CD8-positive, alpha-beta memory T cell (primary cell): ENCODE measurements around the gene CH25H. TPM values are rescaled to one million over a fixed set of nuclear protein-coding genes. Genes with fewer than 3 reads are reported as not detected.
"Not testable (repeated sequence)": the region's sequence is repeated elsewhere in the genome, so short reads cannot be mapped to it uniquely, and the experiment has no call there.

Experiments
- CTCF ChIA-PET: fragments of 350-600 bp; sonication (Branson Sonifier 250); formaldehyde crosslinking; loops from one replicate; lab custom pipeline; 2021; ENCODE audit warnings: antibody characterized with exemption; lab: Charles Lee
- POLR2A ChIA-PET: fragments of 350-600 bp; sonication (Branson Sonifier 250); formaldehyde crosslinking; loops from one replicate; lab custom pipeline; 2021; ENCODE audit warnings: antibody characterized with exemption; lab: Charles Lee
- DNase-seq, 5 donors: peaks; one replicate each; pipeline versions ENCODE4 v3.0.0 to v3.0.0-alpha.2; 2020 to 2022; ENCODE audit warnings: mixed read lengths in 1 of 5
- H3K27ac ChIP-seq: one replicate; pipeline ENCODE4 v1.7.0; 2013; ENCODE audit warnings: low read depth, mild to moderate bottlenecking, low read length, moderate library complexity
- H3K27me3 ChIP-seq: 2 replicates; pipeline ENCODE4 v1.7.0; 2013; ENCODE audit warnings: low read length, mild to moderate bottlenecking; ENCODE audit not compliant: insufficient read depth, poor library complexity, severe bottlenecking
- H3K36me3 ChIP-seq: 2 replicates; pipeline ENCODE4 v1.7.0; 2013; ENCODE audit warnings: mild to moderate bottlenecking, low read length, moderate library complexity; ENCODE audit not compliant: insufficient read depth
- H3K4me1 ChIP-seq: 2 replicates; pipeline ENCODE4 v1.7.0; 2013; ENCODE audit warnings: mild to moderate bottlenecking, low read length, moderate library complexity; ENCODE audit not compliant: insufficient read depth
- H3K4me3 ChIP-seq: 2 replicates; pipeline ENCODE4 v1.7.0; 2013; ENCODE audit warnings: mild to moderate bottlenecking, low read length
- H3K9me3 ChIP-seq: 2 replicates; pipeline ENCODE4 v1.7.0; 2013; ENCODE audit warnings: mild to moderate bottlenecking, low read length
- H3K27ac Mint-ChIP-seq, 8 donors: one replicate each; pipeline ENCODE4 v1.8.0; 2020 to 2021; ENCODE audit warnings: mixed read lengths in 8 of 8, mild to moderate bottlenecking in 6 of 8, inconsistent platforms in 3 of 8, moderate library complexity in 3 of 8
- H3K27me3 Mint-ChIP-seq, 2 donors: one replicate each; pipeline ENCODE4 v1.8.0; 2020 to 2021; ENCODE audit warnings: mixed read lengths in 2 of 2, mild to moderate bottlenecking in 1 of 2, moderate library complexity in 1 of 2
- H3K36me3 Mint-ChIP-seq, 3 donors: one replicate each; pipeline ENCODE4 v1.8.0; 2020 to 2021; ENCODE audit warnings: mixed read lengths in 3 of 3, inconsistent platforms in 1 of 3, mild to moderate bottlenecking in 1 of 3
- H3K4me1 Mint-ChIP-seq, 3 donors: one replicate each; pipeline ENCODE4 v1.8.0; 2020 to 2021; ENCODE audit warnings: mixed read lengths in 3 of 3, inconsistent platforms in 1 of 3, mild to moderate bottlenecking in 1 of 3
- H3K4me3 Mint-ChIP-seq, 7 donors: one replicate each; pipeline ENCODE4 v1.8.0; 2020 to 2021; ENCODE audit warnings: mixed read lengths in 7 of 7, mild to moderate bottlenecking in 6 of 7, moderate library complexity in 4 of 7, inconsistent platforms in 2 of 7
- H3K9me3 Mint-ChIP-seq, 5 donors: one replicate each; pipeline ENCODE4 v1.8.0; 2020 to 2022; ENCODE audit warnings: mixed read lengths in 5 of 5, mild to moderate bottlenecking in 3 of 5, moderate library complexity in 2 of 5, inconsistent platforms in 1 of 5
- polyA plus RNA-seq: library from polyadenylated mRNA; unstranded; fragments of 300-500 nt; fragmentation: Illumina TruSeq; gene quantifications from one replicate; pipeline ENCODE4 v1.2.3, GENCODE V29; 2021
- total RNA-seq, 2 experiments: library from RNA; stranded (reverse); gene quantifications; one replicate each; pipeline ENCODE4 v1.2.3, GENCODE V29; 2021

The CH25H gene
- total and polyA plus RNA-seq, 3 experiments from 2014 or later, result 0.24 TPM; not detected in 2

DNA sequence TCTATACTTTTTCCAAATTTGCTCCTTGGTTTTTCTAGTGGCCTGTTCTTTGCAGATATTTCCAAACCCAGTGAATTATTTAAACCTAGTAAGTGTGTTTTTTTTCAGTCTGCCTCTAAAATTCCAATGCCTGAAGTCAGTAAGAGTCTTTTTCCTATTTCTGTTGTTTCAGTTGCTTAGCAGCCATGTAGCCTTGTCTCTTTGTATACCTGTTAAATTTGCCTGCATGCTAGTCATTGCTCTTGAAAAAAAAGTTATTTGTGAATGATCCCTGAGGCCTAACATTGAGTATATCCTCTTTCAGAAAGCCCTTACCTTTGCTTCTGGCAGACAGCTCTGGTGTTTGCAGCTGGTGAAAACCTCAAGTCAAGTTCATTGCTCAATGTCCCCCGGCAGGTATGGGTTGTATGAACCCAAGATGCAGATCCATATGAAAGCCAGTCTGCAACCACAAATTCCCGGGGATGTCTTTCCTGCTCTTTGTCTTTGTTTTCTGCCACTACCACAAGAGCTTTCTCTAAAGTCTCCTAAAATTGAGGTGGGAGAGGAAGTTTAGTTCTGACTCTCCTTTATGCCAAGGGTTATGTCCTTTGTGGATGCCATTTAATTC lies 35.7 kb downstream of the CH25H start:
- DNase-seq, result no peak
- H3K9me3 Mint-ChIP-seq, result no peaks in the 10 kb centered on the region
- H3K27ac Mint-ChIP-seq, result no peak overlapping the region
- Histone ChIP-seq H3K4me3 (no peak overlapping the region), H3K9me3 (no peaks in the 10 kb centered on the region), H3K4me1 (no peaks in the 10 kb centered on the region), H3K27me3 (no peaks in the 10 kb centered on the region), H3K27ac (no peak overlapping the region), H3K36me3 (no peaks in the 10 kb centered on the region)
- no peaks in the 10 kb centered on the region for H3K36me3 Mint-ChIP-seq
- peaks cover 9 to 44% of the 10 kb centered on the region in 2 donors for H3K27me3 Mint-ChIP-seq
- H3K4me3 Mint-ChIP-seq, result no peak overlapping the region
- ChIA-PET POLR2A (no interaction called here), CTCF (interaction anchor here (1.5 kb wide), 1 partner anchor 142 kb away, joined by 3 read pairs; no protein-coding TSS in a partner anchor)
- no peaks in the 10 kb centered on the region for H3K4me1 Mint-ChIP-seq

DNA sequence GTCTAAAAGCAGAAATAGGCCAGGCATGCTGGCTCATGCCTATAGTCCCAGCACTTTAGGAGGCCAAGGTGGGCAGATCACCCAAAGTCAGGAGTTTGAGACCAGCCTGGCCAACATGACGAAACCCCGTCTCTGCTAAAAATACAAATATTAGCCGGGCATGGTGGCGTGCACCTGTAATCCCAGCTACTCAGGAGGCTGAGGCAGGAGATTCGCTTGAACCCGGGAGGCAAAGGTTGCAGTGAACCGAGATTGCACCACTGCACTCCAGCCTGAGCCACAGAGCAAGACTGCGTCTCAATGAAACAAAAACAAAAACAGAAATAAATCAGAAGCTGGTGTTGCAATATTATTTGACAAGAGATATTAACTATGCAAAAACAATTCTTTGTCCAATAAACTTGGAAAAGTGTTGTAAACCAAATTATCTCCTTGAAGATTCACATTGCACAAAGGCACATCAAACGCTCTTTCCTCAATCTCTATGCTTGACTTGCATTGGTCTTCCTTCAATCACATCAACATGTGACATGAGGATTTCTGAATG lies 38.7 kb downstream of the CH25H start:
- H3K36me3 ChIP-seq, CTCF ChIA-PET, H3K4me3 Mint-ChIP-seq, H3K27ac ChIP-seq, H3K27me3 ChIP-seq, H3K27ac Mint-ChIP-seq, POLR2A ChIA-PET, H3K9me3 ChIP-seq, H3K9me3 Mint-ChIP-seq, H3K4me1 ChIP-seq, H3K36me3 Mint-ChIP-seq, H3K4me3 ChIP-seq, DNase-seq: not testable (repeated sequence)
- Mint-ChIP-seq H3K27me3 (peaks cover 5 to 47% of the 10 kb centered on the region in 2 donors), H3K4me1 (peaks cover 11 to 12% (median 11%) of the 10 kb centered on the region in 3 donors)

DNA sequence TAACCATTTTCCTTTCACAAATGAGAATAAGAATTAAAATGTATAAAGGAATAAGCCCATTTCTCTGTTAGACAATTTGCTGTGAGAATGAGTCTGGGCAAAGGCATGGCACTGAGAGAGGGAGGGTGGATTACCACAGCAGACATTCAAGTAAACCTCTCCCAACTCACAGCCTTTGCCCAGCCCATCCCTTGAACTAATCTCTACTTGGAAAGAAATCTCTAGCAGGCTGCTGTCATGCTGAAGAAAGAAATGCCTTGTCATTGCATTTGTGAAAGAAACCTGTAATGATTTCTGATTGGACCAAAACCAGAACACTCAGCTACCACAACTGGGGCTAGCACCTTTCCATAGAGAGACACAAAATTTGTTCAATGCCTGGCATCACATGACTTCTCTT lies 39.2 kb downstream of the CH25H start:
- Histone ChIP-seq H3K27ac (no peak overlapping the region), H3K27me3 (no peaks in the 10 kb centered on the region)

DNA sequence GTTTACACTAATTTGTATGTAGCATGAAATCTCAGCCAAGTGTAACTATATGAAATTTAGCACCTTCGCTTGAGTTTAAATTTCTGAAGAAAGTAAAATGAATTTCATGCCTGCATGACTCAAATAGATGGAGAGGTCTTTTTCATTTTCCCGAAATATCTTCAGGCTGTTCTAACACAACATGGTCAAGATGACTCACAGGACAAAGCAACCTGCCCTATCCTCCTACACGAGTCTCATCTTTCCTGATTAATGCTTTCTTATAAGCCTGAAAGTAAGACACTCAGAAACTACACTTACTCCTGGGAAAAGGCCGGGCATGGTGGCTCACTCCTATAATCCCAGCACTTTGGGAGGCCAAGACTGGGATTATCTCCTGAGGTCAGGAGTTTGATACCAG lies 41.2 kb downstream of the CH25H start:
- H3K4me3 Mint-ChIP-seq, result no peak overlapping the region
- POLR2A ChIA-PET, result no interaction called here
- CTCF ChIA-PET, result no interaction called here

More for the DNA sequence above, 39.2 kb downstream of the CH25H start:
- DNase-seq, result no peak
- POLR2A ChIA-PET, result no interaction called here
- Histone ChIP-seq H3K4me1 (peaks cover 7% of the 10 kb centered on the region), H3K36me3 (no peaks in the 10 kb centered on the region), H3K9me3 (no peaks in the 10 kb centered on the region), H3K4me3 (no peak overlapping the region)
- Mint-ChIP-seq H3K9me3 (no peaks in the 10 kb centered on the region), H3K4me3 (no peak overlapping the region), H3K36me3 (no peaks in the 10 kb centered on the region), H3K27me3 (peaks cover 5 to 42% of the 10 kb centered on the region in 2 donors), H3K27ac (no peak overlapping the region), H3K4me1 (peaks cover 15% of the 10 kb centered on the region in 3 donors)
- CTCF ChIA-PET, result no interaction called here

DNA sequence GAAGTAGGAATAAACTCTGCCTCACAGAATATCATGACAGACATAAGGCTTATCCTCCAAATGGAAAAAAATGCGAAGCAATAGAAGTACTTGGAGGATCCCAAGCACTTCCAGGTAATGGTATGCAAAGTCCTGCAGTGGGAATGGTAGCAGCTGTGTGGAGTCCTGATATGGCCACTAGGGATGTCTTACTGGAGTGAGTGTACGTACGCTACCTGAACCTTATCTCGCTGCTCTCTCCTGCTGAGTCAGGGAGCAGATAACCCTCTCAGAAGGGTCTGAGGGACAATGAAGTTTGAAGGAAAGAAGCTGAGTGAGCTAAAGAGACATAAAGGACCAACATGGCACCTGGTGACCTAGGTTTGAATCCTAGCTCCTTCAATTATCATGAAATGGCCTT lies 42.2 kb downstream of the CH25H start:
- Histone ChIP-seq H3K4me1 (peaks cover 8% of the 10 kb centered on the region), H3K27me3 (no peaks in the 10 kb centered on the region), H3K4me3 (no peak overlapping the region), H3K27ac (no peak overlapping the region), H3K36me3 (no peaks in the 10 kb centered on the region), H3K9me3 (no peaks in the 10 kb centered on the region)
- ChIA-PET CTCF (interaction anchor here (1.5 kb wide), 1 partner anchor 232 kb away, joined by 4 read pairs; no protein-coding TSS in a partner anchor), POLR2A (no interaction called here)
- no peak for DNase-seq
- Mint-ChIP-seq H3K27me3 (peaks cover 7 to 18% of the 10 kb centered on the region in 2 donors), H3K4me3 (no peak overlapping the region), H3K9me3 (no peaks in the 10 kb centered on the region), H3K4me1 (peaks cover 15% of the 10 kb centered on the region in 3 donors), H3K36me3 (no peaks in the 10 kb centered on the region), H3K27ac (peak overlapping the region in 1 of 8 donors; percentile 30)

More for the DNA sequence above, 41.2 kb downstream of the CH25H start:
- H3K4me1 Mint-ChIP-seq, result peaks cover 15% of the 10 kb centered on the region in 3 donors
- DNase-seq, result no peak
- H3K36me3 Mint-ChIP-seq, result no peaks in the 10 kb centered on the region
- Histone ChIP-seq H3K4me1 (peaks cover 8% of the 10 kb centered on the region), H3K4me3 (no peak overlapping the region), H3K27ac (no peak overlapping the region), H3K9me3 (no peaks in the 10 kb centered on the region), H3K27me3 (no peaks in the 10 kb centered on the region), H3K36me3 (no peaks in the 10 kb centered on the region)
- peaks cover 6 to 23% of the 10 kb centered on the region in 2 donors for H3K27me3 Mint-ChIP-seq
- no peak overlapping the region for H3K27ac Mint-ChIP-seq
- H3K9me3 Mint-ChIP-seq, result no peaks in the 10 kb centered on the region

DNA sequence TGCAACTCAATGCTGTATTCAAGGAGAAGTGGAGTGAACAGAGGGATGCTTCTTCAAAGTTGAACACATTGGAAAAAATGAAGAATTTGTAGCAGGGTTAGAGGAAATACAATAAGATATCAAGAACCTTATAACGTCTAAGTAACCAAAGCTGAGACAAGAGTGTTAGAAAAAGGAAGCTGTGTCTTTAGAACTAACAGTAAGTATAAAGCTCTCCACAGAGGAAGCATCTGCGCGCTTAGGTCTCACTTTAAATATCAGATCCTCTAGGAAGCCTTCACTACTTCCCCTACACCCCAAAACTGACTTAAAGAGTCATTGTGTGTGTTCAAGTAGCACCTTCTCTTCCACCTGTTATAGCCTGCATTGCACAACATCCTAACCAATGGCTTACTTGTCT lies 43.0 kb downstream of the CH25H start:
- Mint-ChIP-seq H3K36me3 (no peaks in the 10 kb centered on the region), H3K27ac (peak overlapping the region; percentile 61 to 92 (median 74)), H3K27me3 (peaks cover 7 to 14% of the 10 kb centered on the region in 2 donors), H3K4me3 (peak overlapping the region; percentile 55 to 80 (median 75)), H3K4me1 (peaks cover 15% of the 10 kb centered on the region in 3 donors), H3K9me3 (no peaks in the 10 kb centered on the region)
- ChIA-PET CTCF (interaction anchor here (1.3 to 1.5 kb wide), 2 partner anchors 229 to 231 kb away, joined by 4 read pairs; no protein-coding TSS in a partner anchor), POLR2A (no interaction called here)
- peaks cover 8% of the 10 kb centered on the region for H3K4me1 ChIP-seq
- no peaks in the 10 kb centered on the region for H3K36me3 ChIP-seq
- DNase-seq, result no peak
- H3K27ac ChIP-seq, result no peak overlapping the region
- no peaks in the 10 kb centered on the region for H3K27me3 ChIP-seq
- H3K4me3 ChIP-seq, result peak overlapping the region; percentile 31
- no peaks in the 10 kb centered on the region for H3K9me3 ChIP-seq

DNA sequence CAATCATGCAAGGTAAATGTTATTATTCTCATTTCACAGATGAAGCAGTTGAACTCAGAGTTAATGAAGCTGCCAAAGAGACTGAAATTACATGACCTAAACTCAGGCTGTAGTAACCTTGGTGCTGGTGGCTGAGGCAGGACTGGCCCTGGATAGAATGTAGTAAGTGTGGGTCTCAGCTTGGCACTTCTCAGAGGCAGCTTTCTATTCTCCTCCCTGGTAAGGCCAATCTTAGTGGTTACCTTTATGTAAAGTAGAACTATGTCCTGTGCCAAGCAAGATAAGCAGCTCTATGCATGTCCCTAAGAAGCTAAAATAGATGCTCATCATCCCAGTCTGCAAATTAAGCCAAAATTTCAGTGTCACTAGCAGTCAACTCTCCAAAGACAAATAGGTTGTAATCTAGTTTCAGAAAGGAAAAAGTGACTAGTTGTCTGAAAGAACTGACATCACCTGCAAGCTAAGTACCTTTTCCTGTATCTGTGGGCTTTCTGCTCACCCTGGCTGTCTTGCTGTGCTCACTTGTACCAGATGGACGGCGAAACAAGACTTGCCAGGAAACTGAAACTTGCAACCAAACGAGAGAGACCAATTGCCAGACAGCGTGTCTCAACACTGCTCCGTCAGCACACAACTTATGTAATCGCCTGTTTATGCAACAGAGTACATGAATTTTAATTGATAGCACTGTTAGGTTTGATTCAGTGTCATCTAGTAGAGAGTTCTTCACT lies 43.7 kb downstream of the CH25H start:
- Mint-ChIP-seq H3K4me3 (peak overlapping the region; percentile 55 to 80 (median 75)), H3K4me1 (peaks cover 15% of the 10 kb centered on the region in 3 donors), H3K27me3 (peaks cover 3 to 9% of the 10 kb centered on the region in 2 donors), H3K27ac (peak overlapping the region; percentile 61 to 92 (median 74)), H3K9me3 (no peaks in the 10 kb centered on the region), H3K36me3 (no peaks in the 10 kb centered on the region)
- no peaks in the 10 kb centered on the region for H3K27me3 ChIP-seq
- peak; percentile 6 to 70 (median 19) for DNase-seq
- H3K36me3 ChIP-seq, result no peaks in the 10 kb centered on the region
- ChIA-PET CTCF (interaction anchor here (1.3 kb wide), 1 partner anchor 229 kb away, joined by 4 read pairs; no protein-coding TSS in a partner anchor), POLR2A (no interaction called here)
- H3K9me3 ChIP-seq, result no peaks in the 10 kb centered on the region
- H3K4me3 ChIP-seq, result peak overlapping the region; percentile 31
- no peak overlapping the region for H3K27ac ChIP-seq
- H3K4me1 ChIP-seq, result peaks cover 8% of the 10 kb centered on the region

DNA sequence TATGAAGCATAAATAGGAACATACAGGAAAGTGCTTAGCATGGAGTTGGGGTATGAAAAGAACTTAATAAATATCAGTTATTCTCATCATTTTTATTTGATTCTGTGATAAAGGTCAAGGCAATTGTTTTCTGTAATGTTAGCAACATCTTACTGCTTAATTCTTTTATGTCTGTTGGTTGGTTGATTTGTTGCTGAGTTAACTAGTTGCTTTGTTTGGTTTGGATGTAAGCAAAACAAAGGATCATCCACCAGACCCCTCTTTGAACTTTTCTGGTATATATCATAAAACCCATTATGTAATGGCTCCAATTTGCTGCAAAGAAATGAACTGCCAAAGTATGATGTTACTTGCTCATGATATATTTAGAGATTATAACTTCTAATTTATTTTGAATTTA lies 44.5 kb downstream of the CH25H start:
- peaks cover 15% of the 10 kb centered on the region in 3 donors for H3K4me1 Mint-ChIP-seq
- no peaks in the 10 kb centered on the region for H3K9me3 ChIP-seq
- no peak overlapping the region for H3K27ac Mint-ChIP-seq
- POLR2A ChIA-PET, result no interaction called here
- no peaks in the 10 kb centered on the region for H3K36me3 Mint-ChIP-seq
- no peaks in the 10 kb centered on the region for H3K36me3 ChIP-seq
- H3K27me3 Mint-ChIP-seq, result peaks cover 3 to 9% of the 10 kb centered on the region in 2 donors
- no peak overlapping the region for H3K4me3 Mint-ChIP-seq
- no peak for DNase-seq
- CTCF ChIA-PET, result interaction anchor here (1.3 kb wide), 1 partner anchor 228 kb away, joined by 4 read pairs; no protein-coding TSS in a partner anchor
- H3K9me3 Mint-ChIP-seq, result no peaks in the 10 kb centered on the region
- no peak overlapping the region for H3K27ac ChIP-seq
- H3K4me1 ChIP-seq, result peaks cover 8% of the 10 kb centered on the region
- H3K4me3 ChIP-seq, result no peak overlapping the region
- H3K27me3 ChIP-seq, result no peaks in the 10 kb centered on the region
